DMS153 (cell line): Measurements from ENCODE around the gene EFNA4.

ENCODE experiments used
- DNase-seq: peaks from one replicate; lab custom pipeline; 2025; lab: John Stamatoyannopoulos, UW

Gene EFNA4

GRCh38 chr1:155073377-155074242, 10.1 kb downstream of the EFNA4 start:
- no peak for DNase-seq

DNA sequence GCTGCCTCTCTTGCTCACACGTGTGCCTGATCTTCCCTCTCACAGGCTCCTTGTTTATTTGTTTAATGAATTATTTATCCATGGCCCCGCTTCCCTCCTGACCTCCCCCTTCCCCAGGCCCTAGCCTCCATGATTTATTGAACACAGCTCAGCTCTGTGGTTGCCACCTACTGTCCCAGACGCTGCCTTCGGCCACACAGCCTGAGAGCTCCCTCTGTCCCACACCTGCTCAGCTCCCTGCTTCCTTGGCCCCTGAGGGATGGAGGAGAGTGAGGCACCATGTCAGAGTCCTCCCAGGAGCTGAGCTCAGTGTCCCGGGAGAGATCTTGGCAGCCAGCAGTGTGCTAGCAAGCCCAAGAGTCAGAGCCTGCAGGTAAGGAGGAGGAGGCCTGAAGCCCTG, 12.0 kb downstream of the EFNA4 start:
- peak; percentile 82 for DNase-seq

DNA sequence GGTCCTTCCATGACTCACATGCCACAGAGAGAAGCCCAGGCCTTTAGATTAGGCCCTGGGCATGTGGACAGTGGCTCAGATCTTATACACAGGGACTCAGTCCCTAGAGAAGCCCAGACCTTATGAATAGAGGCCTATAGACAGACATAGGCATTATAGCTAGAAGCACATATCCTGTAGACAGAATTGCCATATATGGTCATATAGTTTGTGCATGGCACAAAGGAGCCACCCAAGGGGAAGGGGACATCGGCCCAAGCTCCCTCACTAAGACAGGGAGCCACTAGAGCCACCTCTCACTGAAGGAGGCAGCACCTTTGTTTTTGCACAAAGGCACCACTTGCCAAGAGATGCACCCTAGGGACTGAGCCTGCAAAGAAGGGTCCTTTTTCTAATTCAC, 12.8 kb downstream of the EFNA4 start:
- DNase-seq, result no peak

DNA sequence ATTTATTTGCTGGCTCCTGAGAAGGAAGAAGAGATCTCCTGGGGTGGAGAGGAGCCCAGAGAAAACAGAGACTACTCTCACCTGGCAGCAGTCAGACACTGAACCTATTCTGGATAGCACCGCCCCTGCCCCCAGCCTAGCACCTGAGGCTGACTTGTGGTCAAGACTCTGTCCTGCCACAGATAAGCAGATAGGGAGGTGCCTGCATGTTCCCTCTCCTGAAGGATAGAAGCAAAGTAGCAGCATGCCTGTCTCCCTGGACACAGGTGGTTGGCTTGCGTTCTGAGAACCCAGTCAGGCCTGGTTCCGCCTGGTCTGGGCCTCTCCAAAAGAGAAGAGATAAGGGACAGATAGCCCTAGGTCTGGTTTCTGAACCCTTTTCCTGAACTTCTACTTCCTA, 13.8 kb downstream of the EFNA4 start:
- no peak for DNase-seq

DNA sequence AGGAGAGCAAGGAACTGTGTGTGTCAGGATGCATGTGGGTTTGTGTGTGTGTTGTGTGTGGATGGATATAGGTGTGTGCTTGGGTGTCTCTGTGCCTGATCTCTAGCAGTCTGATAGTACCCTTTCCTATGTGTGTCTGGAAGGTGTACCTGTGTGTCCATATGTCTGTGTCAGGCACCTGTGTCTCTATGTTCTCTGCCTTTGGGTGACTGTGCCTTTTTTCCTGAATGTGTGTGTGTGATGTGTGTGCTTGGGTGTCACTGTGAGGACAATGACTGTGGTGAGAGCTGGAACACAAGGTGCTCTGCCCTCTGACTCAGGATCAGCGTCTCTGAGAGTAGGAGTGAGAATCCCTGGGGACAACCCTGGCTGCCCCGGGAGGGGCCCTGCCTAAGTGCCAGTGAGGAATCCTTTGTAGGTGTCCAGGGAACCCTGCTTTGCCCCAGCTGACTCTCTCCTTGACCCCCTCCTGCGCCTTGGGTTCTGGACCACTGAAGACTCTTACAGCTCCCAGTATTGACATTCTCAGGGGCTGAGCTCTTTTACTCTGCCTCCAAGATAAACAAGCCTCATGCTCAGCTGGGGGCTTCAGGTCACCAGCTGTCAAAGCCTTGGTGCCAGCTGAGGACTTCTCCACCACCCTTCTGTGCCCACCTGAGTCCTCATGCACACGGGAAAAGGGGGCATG, 14.4 kb downstream of the EFNA4 start:
- DNase-seq, result peak; percentile 41

DNA sequence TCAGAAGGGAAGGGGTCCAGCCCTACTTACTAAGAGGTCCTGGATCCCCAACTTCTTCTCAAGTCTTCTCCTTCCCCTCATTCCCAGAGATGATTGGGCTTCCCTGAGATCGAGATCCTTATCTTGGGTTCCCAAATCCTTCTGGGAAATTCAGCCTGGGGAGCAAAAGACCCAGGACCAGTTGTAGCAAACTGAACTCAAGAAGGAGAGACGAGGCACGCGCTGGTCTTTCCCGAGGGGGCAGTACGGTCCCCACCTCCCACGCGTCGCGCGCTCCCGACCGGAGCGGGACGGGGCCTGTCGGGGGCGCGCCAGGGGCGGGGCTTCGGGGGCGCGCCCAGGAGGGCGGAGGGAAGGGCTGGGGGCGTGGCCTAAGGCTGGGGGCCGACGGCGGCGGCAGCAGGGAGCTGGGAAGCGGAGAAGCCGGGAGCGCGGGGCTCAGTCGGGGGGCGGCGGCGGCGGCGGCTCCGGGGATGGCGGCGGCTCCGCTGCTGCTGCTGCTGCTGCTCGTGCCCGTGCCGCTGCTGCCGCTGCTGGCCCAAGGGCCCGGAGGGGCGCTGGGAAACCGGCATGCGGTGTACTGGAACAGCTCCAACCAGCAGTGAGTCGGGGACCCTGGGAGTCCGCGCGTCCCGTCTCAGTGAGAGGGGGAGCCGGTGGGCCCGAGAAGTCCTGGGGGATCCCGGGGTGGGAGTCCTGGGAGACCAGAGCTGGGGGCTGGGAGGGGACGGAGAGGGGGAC, 15.1 kb downstream of the EFNA4 start, which contains the start of gene EFNA3:
Gene EFNA3, plus strand, starts transcription at position 369 of the 741 bp plus-strand sequence. Its CDS starts 105 bp downstream, at position 474.
- DNase-seq, result no peak

DNA sequence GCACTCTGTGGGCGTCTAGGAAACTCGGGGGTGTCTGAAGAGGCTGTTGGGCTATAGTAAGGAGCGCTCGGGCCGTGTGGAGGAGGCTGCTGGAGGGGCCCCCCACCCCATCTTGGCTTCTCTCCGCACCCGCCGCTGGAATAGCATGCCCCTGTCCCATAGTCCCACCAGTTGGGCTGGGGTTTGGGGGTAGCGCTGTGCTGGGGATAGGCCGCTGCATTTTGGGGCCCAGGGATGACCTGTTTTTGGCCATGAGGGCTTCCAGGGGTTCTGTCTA, 15.6 kb downstream of the EFNA4 start:
- DNase-seq, result no peak

GRCh38 chr1:155079487-155080311, 16.2 kb downstream of the EFNA4 start:
- no peak for DNase-seq

DNA sequence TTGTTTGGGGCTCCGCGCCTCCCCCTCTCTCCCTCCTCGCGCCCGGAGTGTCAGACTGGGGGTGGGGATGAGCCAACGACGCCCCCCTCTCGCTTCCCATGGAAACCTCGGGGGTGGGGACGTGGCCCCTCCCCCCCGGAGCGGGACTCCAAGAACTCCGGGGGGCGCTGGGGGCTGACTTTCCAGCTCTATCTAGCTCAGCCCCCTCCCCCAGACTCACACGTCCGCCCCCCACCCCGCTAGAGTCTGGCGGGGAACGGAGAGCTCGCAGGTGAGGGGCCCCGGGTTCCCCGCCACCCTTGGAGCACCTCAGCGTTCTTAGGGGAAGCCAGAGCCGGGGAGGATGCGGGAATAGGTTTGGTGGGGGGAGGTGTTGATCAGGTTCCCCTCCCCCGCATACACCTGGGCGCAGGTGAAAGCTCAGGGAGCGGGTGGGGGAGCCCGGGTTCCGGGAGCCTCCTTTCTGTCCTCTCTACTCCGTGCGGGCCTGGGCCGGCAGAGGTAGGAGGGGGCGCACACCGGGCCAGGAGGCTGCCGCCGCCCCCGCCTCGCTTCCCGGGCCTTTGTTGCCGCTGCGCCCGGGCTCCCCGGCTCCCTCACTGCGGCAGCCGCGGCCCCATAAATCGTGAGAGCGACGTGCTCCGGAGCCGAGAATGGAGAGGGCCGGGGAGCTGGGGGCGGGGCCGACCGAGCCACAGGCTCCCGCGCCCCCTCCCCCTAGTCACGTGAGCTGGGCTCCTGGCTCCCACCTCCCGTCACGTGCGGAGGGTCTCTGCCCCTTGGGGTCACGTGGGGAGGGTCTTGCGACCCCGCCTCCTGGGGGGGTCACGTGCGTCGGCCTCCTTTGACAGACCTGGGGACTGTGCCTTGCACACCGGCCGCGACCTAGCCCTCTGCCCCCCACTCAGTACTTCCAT, 17.0 kb downstream of the EFNA4 start:
- peak; percentile 38 for DNase-seq

- DNase-seq, result no peak
These were observed 18.1 kb downstream of the EFNA4 start for GRCh38 chr1:155081472-155082300.

- no peak for DNase-seq
These were observed 18.9 kb downstream of the EFNA4 start for GRCh38 chr1:155082301-155083051.

GRCh38 chr1:155083052-155083541, 19.6 kb downstream of the EFNA4 start:
- DNase-seq, result no peak

DNA sequence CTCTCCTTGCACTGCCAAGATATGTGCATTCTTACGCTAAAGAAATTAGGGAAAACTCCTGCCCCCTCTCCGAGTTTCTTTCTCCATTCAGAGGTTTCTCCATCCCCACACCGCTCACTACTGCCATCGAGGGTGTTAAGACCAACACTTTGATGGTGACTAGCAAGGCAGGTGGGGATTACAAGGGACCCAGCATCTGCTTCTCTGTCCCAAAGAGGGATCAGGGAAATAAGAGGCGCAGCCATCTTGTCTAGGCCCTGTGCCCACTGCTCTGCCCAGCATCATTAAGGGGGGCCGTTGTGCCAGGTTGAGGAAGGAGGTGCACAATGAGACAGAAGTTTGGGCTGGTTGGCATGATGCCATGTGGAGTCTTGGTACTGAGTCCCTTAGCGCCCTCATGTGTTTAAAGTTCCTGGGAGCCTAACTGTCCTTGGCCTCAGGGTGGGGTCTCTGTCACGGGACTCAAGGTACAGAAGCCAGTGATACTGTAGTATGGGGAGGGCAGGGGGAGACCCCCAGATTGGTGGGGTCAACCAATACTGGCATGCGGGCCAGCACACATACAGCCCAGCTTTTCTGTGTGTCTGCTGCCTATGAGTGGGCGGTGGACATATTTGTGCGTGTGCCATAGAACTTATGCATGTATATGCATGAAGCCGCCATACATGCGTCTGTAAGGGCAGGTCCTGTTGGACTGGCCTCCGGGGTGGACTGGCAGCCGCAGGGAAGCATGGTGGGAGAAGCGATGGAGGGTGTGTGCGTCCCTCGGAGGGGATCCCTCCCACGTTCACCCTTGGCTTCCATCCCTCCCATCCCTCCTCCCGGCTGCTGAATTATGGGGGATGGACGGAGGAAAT, 20.6 kb downstream of the EFNA4 start:
- peak; percentile 49 for DNase-seq

GRCh38 chr1:155084722-155085503, 21.4 kb downstream of the EFNA4 start:
- peak; percentile 92 for DNase-seq

DNA sequence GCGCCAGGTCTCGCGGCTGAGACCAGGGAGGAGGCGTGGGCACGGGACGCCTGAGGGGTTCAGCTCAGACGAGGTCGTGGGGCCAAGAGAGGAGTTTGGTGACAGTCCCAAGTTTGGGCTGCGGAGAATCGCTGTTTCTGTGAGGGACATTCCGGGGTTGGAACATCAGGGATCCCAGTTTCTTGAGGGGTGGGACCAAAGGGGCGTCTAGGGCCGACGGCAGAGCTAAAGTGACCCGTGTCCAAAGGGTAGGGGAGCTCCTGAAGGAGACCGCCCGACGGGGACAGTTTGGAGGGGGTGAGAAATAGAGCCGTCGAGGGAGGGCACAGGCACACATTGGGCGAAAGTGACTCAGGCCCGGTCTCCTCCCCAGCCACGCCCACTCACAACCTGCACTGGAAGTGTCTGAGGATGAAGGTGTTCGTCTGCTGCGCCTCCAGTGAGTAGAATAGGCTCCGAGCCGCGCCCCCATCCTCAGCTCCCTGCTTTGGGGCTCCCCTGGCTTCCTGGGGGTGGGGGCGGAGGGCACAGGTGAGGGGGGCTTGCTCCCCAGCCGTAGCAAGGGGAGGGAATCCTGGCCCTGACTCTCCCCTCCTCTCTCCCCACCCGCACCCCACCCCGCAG, 22.1 kb downstream of the EFNA4 start:
- DNase-seq, result no peak

DNA sequence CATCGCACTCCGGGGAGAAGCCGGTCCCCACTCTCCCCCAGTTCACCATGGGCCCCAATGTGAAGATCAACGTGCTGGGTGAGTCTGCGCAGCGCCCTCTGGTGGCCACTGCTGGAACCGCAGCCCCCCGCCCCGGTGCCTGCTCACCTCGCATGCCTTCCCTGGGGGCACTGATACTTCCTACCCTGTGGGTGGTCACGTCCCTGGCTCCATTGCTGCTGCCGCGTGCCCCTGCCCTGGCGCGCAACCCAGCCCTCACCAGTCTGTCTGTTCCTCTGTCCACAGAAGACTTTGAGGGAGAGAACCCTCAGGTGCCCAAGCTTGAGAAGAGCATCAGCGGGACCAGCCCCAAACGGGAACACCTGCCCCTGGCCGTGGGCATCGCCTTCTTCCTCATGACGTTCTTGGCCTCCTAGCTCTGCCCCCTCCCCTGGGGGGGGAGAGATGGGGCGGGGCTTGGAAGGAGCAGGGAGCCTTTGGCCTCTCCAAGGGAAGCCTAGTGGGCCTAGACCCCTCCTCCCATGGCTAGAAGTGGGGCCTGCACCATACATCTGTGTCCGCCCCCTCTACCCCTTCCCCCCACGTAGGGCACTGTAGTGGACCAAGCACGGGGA, 22.7 kb downstream of the EFNA4 start:
- peak; percentile 37 for DNase-seq
